ENCODE measurements around the gene EXOSC10.
"Not testable (repeated sequence)": the region's sequence is repeated elsewhere in the genome, so short reads cannot be mapped to it uniquely, and the experiment has no call there.

The EXOSC10 gene

GRCh38 chr1:11059968-11060830, 39.5 kb downstream of the EXOSC10 start, which contains the start of gene SRM:
Gene SRM, minus strand, starts transcription at chr1:11060018. Its CDS starts 75 bp downstream, at chr1:11059943.
- DNase-seq: peak; percentile 95

GRCh38 chr1:11059155-11059967, 40.3 kb downstream of the EXOSC10 start:
- no peak for DNase-seq

GRCh38 chr1:11058595-11059154, 41.0 kb downstream of the EXOSC10 start:
- no peak for DNase-seq

- DNase-seq: no peak
Observed at GRCh38 chr1:11058026-11058425, 41.6 kb downstream of the EXOSC10 start.

- no peak for DNase-seq
Observed at GRCh38 chr1:11057477-11057876, 42.2 kb downstream of the EXOSC10 start.

GRCh38 chr1:11056504-11056903, 43.2 kb downstream of the EXOSC10 start:
- no peak for DNase-seq

- DNase-seq: no peak
Observed at GRCh38 chr1:11055676-11056075, 44.0 kb downstream of the EXOSC10 start.

GRCh38 chr1:11054666-11055065, 45.0 kb downstream of the EXOSC10 start:
- no peak for DNase-seq

- DNase-seq: no peak
Observed at GRCh38 chr1:11054181-11054580, 45.5 kb downstream of the EXOSC10 start.

- DNase-seq: no peak
Observed at GRCh38 chr1:11053758-11054137, 45.9 kb downstream of the EXOSC10 start.

GRCh38 chr1:11052839-11053757, 46.6 kb downstream of the EXOSC10 start:
- DNase-seq: no peak

- no peak for DNase-seq
Observed at GRCh38 chr1:11051781-11052511, 47.7 kb downstream of the EXOSC10 start.

GRCh38 chr1:11051121-11051520, 48.5 kb downstream of the EXOSC10 start:
- not testable (repeated sequence) for DNase-seq

- no peak for DNase-seq
Observed at GRCh38 chr1:11046625-11047365, 52.9 kb downstream of the EXOSC10 start, which contains the start of gene MASP2. Gene MASP2, minus strand, starts transcription at chr1:11047239. Its CDS starts 32 bp downstream, at chr1:11047207.

- no peak for DNase-seq
Observed at GRCh38 chr1:11046270-11046566, 53.5 kb downstream of the EXOSC10 start.

GRCh38 chr1:11045428-11046269, 54.0 kb downstream of the EXOSC10 start:
- DNase-seq: no peak

GRCh38 chr1:11044849-11045427, 54.7 kb downstream of the EXOSC10 start:
- DNase-seq: no peak

- DNase-seq: no peak
Observed at GRCh38 chr1:11044086-11044848, 55.4 kb downstream of the EXOSC10 start.

All from GDM1 (cell line).